H1 (cell line): ENCODE data around the gene FBXO28. TPM values are rescaled to one million over a fixed set of nuclear protein-coding genes. Genes with fewer than 3 reads are reported as not detected.

Experiments
- CTCF ChIA-PET: fragments of 300-600 bp; sonication (Branson Sonifier 250); formaldehyde crosslinking; loops from one replicate; lab custom pipeline; 2021; ENCODE audit not compliant: partially characterized antibody; lab: Charles Lee
- POLR2A ChIA-PET: fragments of 300-600 bp; sonication (Branson Sonifier 250); formaldehyde crosslinking; loops from one replicate; lab custom pipeline; 2021; ENCODE audit warnings: inconsistent platforms; ENCODE audit not compliant: partially characterized antibody; lab: Charles Lee
- DNase-seq, 2 experiments: peaks; one replicate each; pipeline versions ENCODE4 v3.0.0 to v3.0.0-alpha.2; 2010 to 2022; ENCODE audit warnings: low spot score in 2 of 2, low read depth in 1 of 2, mixed read lengths in 1 of 2
- FAIRE-seq: peaks from 2 replicates; lab custom pipeline; 2011; peaks lifted over from hg19 to GRCh38; lab: Jason Lieb, UNC
- H2AFZ ChIP-seq: 2 replicates; pipeline ENCODE4 v1.8.1; 2012; ENCODE audit warnings: low read length, inconsistent platforms
- H2AK5ac ChIP-seq: 2 replicates; pipeline ENCODE4 v1.6.1; 2013; ENCODE audit warnings: low read depth, low read length
- H2BK120ac ChIP-seq: replicated peaks from 2 replicates; pipeline ENCODE3; 2013; ENCODE audit warnings: low read depth, low read length, inconsistent platforms
- H2BK12ac ChIP-seq: 2 replicates; pipeline ENCODE4 v1.6.1; 2013; ENCODE audit warnings: low read depth, low read length
- H2BK15ac ChIP-seq: 2 replicates; pipeline ENCODE4 v1.6.1; 2013; ENCODE audit warnings: low read length
- H2BK20ac ChIP-seq: 2 replicates; pipeline ENCODE4 v1.6.1; 2013; ENCODE audit warnings: low read length
- H2BK5ac ChIP-seq: 2 replicates; pipeline ENCODE4 v1.6.1; 2013; ENCODE audit warnings: low read depth, low read length
- H3K14ac ChIP-seq: 2 replicates; pipeline ENCODE4 v1.6.1; 2013; ENCODE audit warnings: inconsistent platforms; ENCODE audit not compliant: insufficient read length
- H3K18ac ChIP-seq: 2 replicates; pipeline ENCODE4 v1.6.1; 2013; ENCODE audit warnings: low read length; ENCODE audit errors: extremely low read depth
- H3K23ac ChIP-seq: 2 replicates; pipeline ENCODE4 v1.6.1; 2013; ENCODE audit warnings: inconsistent platforms; ENCODE audit not compliant: insufficient read length
- H3K23me2 ChIP-seq: 2 replicates; pipeline ENCODE4 v1.6.1; 2013; ENCODE audit warnings: low read depth, low read length
- H3K27ac ChIP-seq: 2 replicates; pipeline ENCODE4 v1.6.1; 2011; ENCODE audit warnings: low read depth, low read length, inconsistent platforms
- H3K27me3 ChIP-seq, 4 experiments: replicated peaks in 1 of 4; 1 replicate in 1 of 4; 2 replicates in 3 of 4; pipeline versions ENCODE4 v1.6.1 to v1.8.1; 2011 to 2013; ENCODE audit warnings: low read length in 3 of 4, mild to moderate bottlenecking in 3 of 4, inconsistent platforms in 2 of 4, mixed read lengths in 2 of 4, moderate library complexity in 1 of 4; ENCODE audit not compliant: control insufficient read depth in 3 of 4, insufficient read depth in 3 of 4; ENCODE audit errors: extremely low read depth in 1 of 4
- H3K36me3 ChIP-seq, 4 experiments: 2 replicates each; pipeline versions ENCODE4 v1.6.1 to v1.8.1; 2011 to 2013; ENCODE audit warnings: mild to moderate bottlenecking in 4 of 4, low read length in 3 of 4, moderate library complexity in 2 of 4, control low read depth in 1 of 4, inconsistent platforms in 1 of 4; ENCODE audit not compliant: insufficient read depth in 4 of 4, control insufficient read depth in 2 of 4
- H3K4ac ChIP-seq: replicated peaks from 2 replicates; pipeline ENCODE3; 2013; ENCODE audit warnings: low read length, low read depth, mixed read lengths, inconsistent platforms; ENCODE audit not compliant: insufficient read length
- H3K4me1 ChIP-seq, 4 experiments: replicated peaks in 1 of 4; 1 replicate in 1 of 4; 2 replicates in 3 of 4; pipeline versions ENCODE4 v1.6.1 to v1.8.1; 2011 to 2013; ENCODE audit warnings: low read length in 3 of 4, inconsistent platforms in 2 of 4, mixed read lengths in 1 of 4; ENCODE audit not compliant: insufficient read depth in 4 of 4, control insufficient read depth in 3 of 4
- H3K4me2 ChIP-seq, 2 experiments: 2 replicates each; pipeline versions ENCODE4 v1.6.1 to v1.8.1; 2011 to 2013; ENCODE audit warnings: low read depth in 2 of 2, low read length in 2 of 2, control low read depth in 1 of 2, inconsistent platforms in 1 of 2, mild to moderate bottlenecking in 1 of 2; ENCODE audit not compliant: insufficient read depth in 1 of 2
- H3K4me3 ChIP-seq, 4 experiments: fragments of 200-600, 300-600 bp in 1 of 4; sonication (generic), shearing (Covaris generic), sonication (Bioruptor Twin) in 1 of 4; 2 replicates each; pipeline versions ENCODE4 v1.5.1 to v1.8.1; 2011 to 2016; ENCODE audit warnings: low read length in 4 of 4, low read depth in 3 of 4, control low read depth in 2 of 4, inconsistent platforms in 2 of 4, mild to moderate bottlenecking in 2 of 4, mixed read lengths in 1 of 4, moderate library complexity in 1 of 4; ENCODE audit not compliant: insufficient read depth in 2 of 4; ENCODE audit errors: extremely low read depth in 1 of 4
- H3K56ac ChIP-seq: replicated peaks from 2 replicates; pipeline ENCODE3; 2013; ENCODE audit warnings: low read depth, mild to moderate bottlenecking, mixed read lengths, low read length, inconsistent platforms; ENCODE audit not compliant: insufficient read length
- H3K79me1 ChIP-seq: 2 replicates; pipeline ENCODE4 v1.6.1; 2013; ENCODE audit warnings: low read depth, low read length, control low read depth
- H3K79me2 ChIP-seq, 2 experiments: 2 replicates each; pipeline versions ENCODE4 v1.6.1 to v1.8.1; 2012 to 2013; ENCODE audit warnings: low read length in 2 of 2, mild to moderate bottlenecking in 2 of 2, inconsistent platforms in 1 of 2; ENCODE audit not compliant: insufficient read depth in 2 of 2, control insufficient read depth in 1 of 2
- H3K9ac ChIP-seq, 4 experiments: replicated peaks in 1 of 4; 1 replicate in 1 of 4; 2 replicates in 3 of 4; pipeline versions ENCODE4 v1.6.1 to v1.8.1; 2011 to 2013; ENCODE audit warnings: low read depth in 3 of 4, low read length in 3 of 4, control low read depth in 2 of 4, mild to moderate bottlenecking in 2 of 4, moderate library complexity in 2 of 4, inconsistent platforms in 1 of 4; ENCODE audit errors: extremely low read depth in 1 of 4
- H3K9me3 ChIP-seq, 2 experiments: 2 replicates each; pipeline versions ENCODE4 v1.6.1 to v1.8.1; 2012 to 2013; ENCODE audit warnings: mild to moderate bottlenecking in 2 of 2, moderate library complexity in 2 of 2, control low read depth in 1 of 2, inconsistent platforms in 1 of 2, low read depth in 1 of 2, low read length in 1 of 2, mixed read lengths in 1 of 2; ENCODE audit not compliant: insufficient read depth in 2 of 2
- H4K20me1 ChIP-seq, 2 experiments: replicated peaks in 1 of 2; 2 replicates each; pipeline versions ENCODE3 to v1.8.1; 2011 to 2013; ENCODE audit warnings: inconsistent platforms in 2 of 2, low read length in 2 of 2, mild to moderate bottlenecking in 1 of 2; ENCODE audit not compliant: insufficient read depth in 2 of 2, control insufficient read depth in 1 of 2
- H4K5ac ChIP-seq: 2 replicates; pipeline ENCODE4 v1.6.1; 2013; ENCODE audit warnings: low read length, low read depth, mixed read lengths, inconsistent platforms; ENCODE audit not compliant: insufficient read length
- H4K8ac ChIP-seq: 2 replicates; pipeline ENCODE4 v1.8.0; 2013; ENCODE audit warnings: mild to moderate bottlenecking, moderate library complexity, low read length, inconsistent platforms; ENCODE audit not compliant: insufficient read depth; ENCODE audit errors: extremely low read depth
- H4K91ac ChIP-seq: replicated peaks from 2 replicates; pipeline ENCODE3; 2013; ENCODE audit warnings: low read length, mixed read lengths, inconsistent platforms; ENCODE audit not compliant: insufficient read length
- FOSL1 ChIP-seq: IDR thresholded peaks from 2 replicates; pipeline ENCODE4 v1.6.1; 2011; ENCODE audit warnings: mild to moderate bottlenecking, low read depth, low read length, moderate library complexity; ENCODE audit not compliant: insufficient read depth
- JUND ChIP-seq: IDR thresholded peaks from 2 replicates; pipeline ENCODE4 v1.6.1; 2011; ENCODE audit warnings: mild to moderate bottlenecking, improper control_type of control experiment, low read length
- KDM1A ChIP-seq: fragments of 200-600, 300-600 bp; sonication (generic); IDR thresholded peaks from 2 replicates; pipeline ENCODE4 v1.7.1; 2016; ENCODE audit warnings: mild to moderate bottlenecking, low read length, borderline replicate concordance
- KDM4A ChIP-seq: IDR thresholded peaks from one replicate; pipeline ENCODE4 v1.7.1; 2012; ENCODE audit warnings: low read depth, mild to moderate bottlenecking, moderate library complexity, low read length, inconsistent platforms; ENCODE audit not compliant: severe bottlenecking
- WGBS, 2 experiments: shearing (Covaris generic) in 1 of 2; methylation state at CpG; one replicate each; pipeline versions ENCODE4 v1.1.6 to v1.1.7; 2013 to 2015; ENCODE audit warnings: low lambda C conversion rate in 2 of 2, mixed read lengths in 2 of 2, inconsistent platforms in 1 of 2, low coverage in 1 of 2, missing lambda C conversion rate in 1 of 2; ENCODE audit not compliant: insufficient replicate concordance in 2 of 2, insufficient coverage in 1 of 2, insufficient read length in 1 of 2; ENCODE audit errors: extremely low coverage in 1 of 2, missing lambda C conversion rate in 1 of 2; 5-methylcytosine and 5-hydroxymethylcytosine counted together
- polyA plus RNA-seq, 7 experiments: library from polyadenylated mRNA; depleted of rRNA in 3 of 7; stranded (reverse) in 5 of 7; unstranded in 2 of 7; fragments of >200 nt in 5 of 7; fragments of 200-250 nt in 2 of 7; gene quantifications; 1 replicate in 5 of 7; 2 replicates in 1 of 7; 4 replicates in 1 of 7; pipeline versions ENCODE4 v1.2.1 to v1.2.3, GENCODE V29; 2011 to 2013; ENCODE audit warnings: missing spikeins in 2 of 7, mixed read lengths in 2 of 7
- total RNA-seq: library from RNA; stranded (reverse); fragmentation: NEBNext Ultra II Directional; extraction: Animal tissue kit (Norgen Biotek cat#: 25700); gene quantifications from 2 replicates; pipeline ENCODE4 v1.2.1, GENCODE V29; 2021
- TF ChIP-seq, protein P1 (sequence below): IDR thresholded peaks from 2 replicates; pipeline ENCODE4 v1.6.1; 2012; ENCODE audit warnings: low read length, inconsistent platforms

Gene FBXO28
- total and polyA plus RNA-seq, 2 of the 8 experiments (the other 6 are each of a cell fraction or from before 2014, with no cell fraction given) = 10.3 to 42.5 TPM

- Histone ChIP-seq H2BK120ac (no peak overlapping the region), H3K4me3 (no peak overlapping the region), H3K36me3 (no peaks in the 10 kb centered on the region), H3K9ac (no peak overlapping the region), H3K18ac (no peak overlapping the region), H3K23ac (no peak overlapping the region), H2AFZ (no peak overlapping the region), H4K5ac (no peak overlapping the region), H2BK5ac (no peak overlapping the region), H4K91ac (no peak overlapping the region), H2BK12ac (no peak overlapping the region), H3K79me2 (no peaks in the 10 kb centered on the region), H3K23me2 (no peaks in the 10 kb centered on the region), H3K79me1 (no peaks in the 10 kb centered on the region), H3K4me1 (peaks cover 0 to 3% (median 0%) of the 10 kb centered on the region in 4 experiments; a peak in 1 of 7 replicates), H4K8ac (no peak overlapping the region), H2BK20ac (no peak overlapping the region), H3K14ac (no peak overlapping the region), H2AK5ac (no peak overlapping the region), H3K4me2 (no peak overlapping the region), H3K4ac (no peak overlapping the region), H2BK15ac (no peak overlapping the region), H3K27me3 (no peaks in the 10 kb centered on the region), H3K56ac (no peak overlapping the region), H3K9me3 (no peaks in the 10 kb centered on the region), H4K20me1 (no peaks in the 10 kb centered on the region), H3K27ac (no peak overlapping the region)
- DNase-seq = no peak
- CTCF ChIA-PET = interaction anchor here (0.7 to 2.8 kb wide), 3 partner anchors 14 to 367 kb away, joined by 3 to 20 read pairs (median 3); no protein-coding TSS in a partner anchor
- FAIRE-seq = no peak
- POLR2A ChIA-PET = no interaction called here
- TF ChIP-seq KDM1A (no peak), FOSL1 (no peak), JUND (no peak), KDM4A (no peak)
- TF ChIP-seq, protein P1, sequence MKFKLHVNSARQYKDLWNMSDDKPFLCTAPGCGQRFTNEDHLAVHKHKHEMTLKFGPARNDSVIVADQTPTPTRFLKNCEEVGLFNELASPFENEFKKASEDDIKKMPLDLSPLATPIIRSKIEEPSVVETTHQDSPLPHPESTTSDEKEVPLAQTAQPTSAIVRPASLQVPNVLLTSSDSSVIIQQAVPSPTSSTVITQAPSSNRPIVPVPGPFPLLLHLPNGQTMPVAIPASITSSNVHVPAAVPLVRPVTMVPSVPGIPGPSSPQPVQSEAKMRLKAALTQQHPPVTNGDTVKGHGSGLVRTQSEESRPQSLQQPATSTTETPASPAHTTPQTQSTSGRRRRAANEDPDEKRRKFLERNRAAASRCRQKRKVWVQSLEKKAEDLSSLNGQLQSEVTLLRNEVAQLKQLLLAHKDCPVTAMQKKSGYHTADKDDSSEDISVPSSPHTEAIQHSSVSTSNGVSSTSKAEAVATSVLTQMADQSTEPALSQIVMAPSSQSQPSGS = no peak
- 73% methylated on average over 2 of the region's 2 CpGs; no CpG with 5 or more reads in 1 of the 2 experiments for WGBS, 2 experiments
These were observed 48.5 kb upstream of the FBXO28 start for GRCh38 chr1:224065455-224065854.
